ENCODE measurements around the gene DDX25. TPM values are rescaled to one million over a fixed set of nuclear protein-coding genes. Genes with fewer than 3 reads are reported as not detected.

Gene DDX25
- total and polyA plus RNA-seq, 10 donors = 0.11 to 1.8 (median 0.34) TPM; not detected in 2

DNA sequence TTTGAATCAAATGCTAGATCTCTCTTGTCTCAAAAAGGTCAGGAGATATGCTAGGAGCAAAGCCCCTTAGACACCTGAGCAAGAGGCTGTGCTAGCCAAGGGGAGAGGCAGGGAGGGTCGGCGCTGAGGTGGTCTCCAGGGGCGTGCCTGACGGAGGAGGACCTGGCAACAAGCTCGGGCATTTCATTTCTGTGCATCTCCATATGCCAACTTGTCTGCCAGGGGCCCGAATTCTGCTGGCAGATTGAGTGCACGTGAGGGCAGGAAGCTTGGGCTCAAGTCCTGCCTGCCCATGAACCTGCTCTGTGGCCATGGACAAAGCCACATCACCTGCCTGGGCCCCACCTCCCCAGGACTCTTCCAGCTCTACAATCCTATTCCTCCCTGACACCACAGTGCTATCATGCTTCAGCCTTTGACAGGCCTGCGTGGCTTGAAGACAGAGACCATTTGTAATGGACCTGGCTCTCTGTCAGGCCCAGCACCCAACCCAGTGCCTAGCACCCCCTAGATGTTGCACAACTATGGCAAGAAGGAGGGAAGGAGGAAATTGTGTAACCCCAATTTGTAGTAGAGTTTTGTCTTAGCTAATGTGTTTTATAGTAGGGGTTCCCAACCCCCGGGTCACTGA is 25.3 kb downstream of the DDX25 start:
- Histone ChIP-seq H3K9me3 (no peaks in the 10 kb centered on the region), H3K27me3 (replicated peaks in 1 of 7) (peaks cover 0 to 32% (median 0%) of the 10 kb centered on the region in 7 donors), H3K4me3 (no peak overlapping the region), H3K4me1 (no peaks in the 10 kb centered on the region), H3K36me3 (no peaks in the 10 kb centered on the region), H3K27ac (no peak overlapping the region)
- 70 to 87% (median 77%) methylated on average over 9 of the region's 9 CpGs for WGBS, 5 donors
- intact Hi-C loops (cut with DNase I; ENCODE audit: low total_unique reads) = no loop called here
- DNase-seq = peak; percentile 61
- no peak for TF ChIP-seq POLR2AphosphoS5 (IDR thresholded peaks at IDR 0.05)
- TF ChIP-seq, protein P1, sequence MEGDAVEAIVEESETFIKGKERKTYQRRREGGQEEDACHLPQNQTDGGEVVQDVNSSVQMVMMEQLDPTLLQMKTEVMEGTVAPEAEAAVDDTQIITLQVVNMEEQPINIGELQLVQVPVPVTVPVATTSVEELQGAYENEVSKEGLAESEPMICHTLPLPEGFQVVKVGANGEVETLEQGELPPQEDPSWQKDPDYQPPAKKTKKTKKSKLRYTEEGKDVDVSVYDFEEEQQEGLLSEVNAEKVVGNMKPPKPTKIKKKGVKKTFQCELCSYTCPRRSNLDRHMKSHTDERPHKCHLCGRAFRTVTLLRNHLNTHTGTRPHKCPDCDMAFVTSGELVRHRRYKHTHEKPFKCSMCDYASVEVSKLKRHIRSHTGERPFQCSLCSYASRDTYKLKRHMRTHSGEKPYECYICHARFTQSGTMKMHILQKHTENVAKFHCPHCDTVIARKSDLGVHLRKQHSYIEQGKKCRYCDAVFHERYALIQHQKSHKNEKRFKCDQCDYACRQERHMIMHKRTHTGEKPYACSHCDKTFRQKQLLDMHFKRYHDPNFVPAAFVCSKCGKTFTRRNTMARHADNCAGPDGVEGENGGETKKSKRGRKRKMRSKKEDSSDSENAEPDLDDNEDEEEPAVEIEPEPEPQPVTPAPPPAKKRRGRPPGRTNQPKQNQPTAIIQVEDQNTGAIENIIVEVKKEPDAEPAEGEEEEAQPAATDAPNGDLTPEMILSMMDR (IDR thresholded peaks at IDR 0.05 in 8 of 11, conservative IDR thresholded peaks at IDR 0.05 in 3 of 11) = no peak
- TF ChIP-seq POLR2A (IDR thresholded peaks at IDR 0.05) = no peak

DNA sequence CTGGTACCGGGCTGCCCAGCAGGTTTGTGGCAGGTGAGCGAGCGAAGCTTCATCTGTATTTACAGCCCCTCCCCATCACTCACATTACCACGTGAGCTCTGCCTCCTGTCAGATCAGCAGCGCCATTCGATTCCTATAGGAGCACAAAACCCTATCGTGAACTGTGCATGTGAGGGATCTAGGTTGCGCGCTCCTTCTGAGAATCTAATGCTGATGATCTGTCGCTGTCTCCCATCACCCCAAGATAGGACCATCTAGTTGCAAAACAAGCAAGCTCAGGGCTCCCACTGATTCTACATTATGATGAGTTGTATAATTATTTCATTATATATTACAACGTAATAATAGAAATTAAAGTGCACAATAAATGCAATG is 25.8 kb downstream of the DDX25 start:
- Histone ChIP-seq H3K27ac (no peak overlapping the region), H3K36me3 (no peaks in the 10 kb centered on the region), H3K4me1 (no peaks in the 10 kb centered on the region), H3K9me3 (no peaks in the 10 kb centered on the region), H3K4me3 (no peak overlapping the region), H3K27me3 (replicated peaks in 1 of 7) (peaks cover 0 to 31% (median 0%) of the 10 kb centered on the region in 7 donors)
- intact Hi-C loops (cut with DNase I; ENCODE audit: low total_unique reads) = no loop called here
- WGBS, 5 donors = 80 to 87% (median 84%) methylated on average over 11 of the region's 11 CpGs
- TF ChIP-seq, protein P1 (IDR thresholded peaks at IDR 0.05 in 8 of 11, conservative IDR thresholded peaks at IDR 0.05 in 3 of 11) = no peak
- TF ChIP-seq POLR2AphosphoS5 (IDR thresholded peaks at IDR 0.05) (no peak), POLR2A (IDR thresholded peaks at IDR 0.05) (no peak)
- no peak for DNase-seq

DNA sequence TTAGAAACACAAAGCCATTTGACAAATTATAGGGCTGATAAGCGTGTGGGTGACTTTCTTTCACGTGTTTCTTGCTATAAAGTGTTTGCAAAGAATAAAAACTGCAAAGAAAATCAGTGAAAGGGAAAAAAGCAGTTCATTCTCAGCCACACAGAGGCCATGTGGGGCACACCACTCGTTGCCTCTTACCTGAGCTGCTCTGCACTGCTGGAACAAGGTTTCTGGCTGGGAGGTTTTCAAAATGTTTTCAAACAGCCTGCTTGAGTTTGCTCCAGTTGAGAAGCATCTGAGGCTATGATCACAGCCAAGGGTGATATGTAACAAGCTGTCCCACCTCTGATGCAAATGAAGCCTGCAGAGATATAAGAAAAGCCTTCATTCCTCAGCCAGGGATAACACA is 26.8 kb downstream of the DDX25 start:
- TF ChIP-seq POLR2AphosphoS5 (IDR thresholded peaks at IDR 0.05) (no peak), POLR2A (IDR thresholded peaks at IDR 0.05) (no peak)
- TF ChIP-seq, protein P1 (IDR thresholded peaks at IDR 0.05 in 8 of 11, conservative IDR thresholded peaks at IDR 0.05 in 3 of 11) = no peak
- Histone ChIP-seq H3K4me1 (no peaks in the 10 kb centered on the region), H3K36me3 (no peaks in the 10 kb centered on the region), H3K27me3 (replicated peaks in 1 of 7) (peaks cover 0 to 31% (median 0%) of the 10 kb centered on the region in 7 donors), H3K4me3 (no peak overlapping the region), H3K9me3 (no peaks in the 10 kb centered on the region), H3K27ac (no peak overlapping the region)
- 61 to 78% (median 70%) methylated on average over 3 of the region's 3 CpGs for WGBS, 5 donors
- no peak for DNase-seq
- intact Hi-C loops (cut with DNase I; ENCODE audit: low total_unique reads) = no loop called here

DNA sequence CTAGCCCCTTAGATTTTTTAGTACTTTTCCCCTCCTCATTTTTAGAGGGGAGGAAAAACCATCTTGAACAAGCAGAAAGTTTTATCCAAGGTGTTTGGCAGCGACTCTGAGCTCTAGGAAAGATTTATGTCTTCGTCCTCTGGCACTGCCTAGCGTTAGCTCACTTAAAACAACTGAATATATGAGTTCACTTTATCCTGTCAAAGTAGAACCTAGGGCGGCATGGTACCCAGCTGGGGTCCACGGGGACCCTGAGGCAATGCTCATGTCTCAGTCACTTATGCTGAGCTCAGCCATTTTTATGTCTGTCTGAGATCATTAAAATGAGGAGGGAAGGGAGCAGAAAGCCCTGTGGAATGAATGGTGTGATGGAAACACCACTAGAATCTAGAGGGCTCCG is 27.4 kb downstream of the DDX25 start:
- H3K27me3 ChIP-seq (replicated peaks in 1 of 7) = peaks cover 0 to 30% (median 0%) of the 10 kb centered on the region in 7 donors
- H3K9me3 ChIP-seq = no peaks in the 10 kb centered on the region
- TF ChIP-seq POLR2AphosphoS5 (IDR thresholded peaks at IDR 0.05) = no peak
- TF ChIP-seq POLR2A (IDR thresholded peaks at IDR 0.05) = no peak
- TF ChIP-seq, protein P1 (IDR thresholded peaks at IDR 0.05 in 8 of 11, conservative IDR thresholded peaks at IDR 0.05 in 3 of 11) = no peak
- no peak for DNase-seq
- H3K4me1 ChIP-seq = no peaks in the 10 kb centered on the region
- intact Hi-C loops (cut with DNase I; ENCODE audit: low total_unique reads) = no loop called here
- no peak overlapping the region for H3K27ac ChIP-seq
- no peak overlapping the region for H3K4me3 ChIP-seq
- 73 to 77% (median 74%) methylated on average over 6 of the region's 6 CpGs for WGBS, 5 donors
- no peaks in the 10 kb centered on the region for H3K36me3 ChIP-seq
